ENCODE results near the gene ABCD2.

ABCD2 gene

GRCh38 chr12:39613525-39613924, 6.1 kb downstream of the ABCD2 start:
- TF ChIP-seq FOXP2 (optimal IDR thresholded peaks at IDR 0.05; ENCODE audit: borderline replicate concordance, extremely low read depth, extremely low read length, insufficient read depth) (no peak), POLR2AphosphoS5 (IDR thresholded peaks at IDR 0.05; ENCODE audit: low read depth, low read length) (no peak), TAF1 (IDR thresholded peaks at IDR 0.05; ENCODE audit: borderline replicate concordance, insufficient read depth, low read length) (no peak), SIN3A (IDR thresholded peaks at IDR 0.05; ENCODE audit: borderline replicate concordance, insufficient read depth, low read length) (no peak)
- TF ChIP-seq, protein P1, sequence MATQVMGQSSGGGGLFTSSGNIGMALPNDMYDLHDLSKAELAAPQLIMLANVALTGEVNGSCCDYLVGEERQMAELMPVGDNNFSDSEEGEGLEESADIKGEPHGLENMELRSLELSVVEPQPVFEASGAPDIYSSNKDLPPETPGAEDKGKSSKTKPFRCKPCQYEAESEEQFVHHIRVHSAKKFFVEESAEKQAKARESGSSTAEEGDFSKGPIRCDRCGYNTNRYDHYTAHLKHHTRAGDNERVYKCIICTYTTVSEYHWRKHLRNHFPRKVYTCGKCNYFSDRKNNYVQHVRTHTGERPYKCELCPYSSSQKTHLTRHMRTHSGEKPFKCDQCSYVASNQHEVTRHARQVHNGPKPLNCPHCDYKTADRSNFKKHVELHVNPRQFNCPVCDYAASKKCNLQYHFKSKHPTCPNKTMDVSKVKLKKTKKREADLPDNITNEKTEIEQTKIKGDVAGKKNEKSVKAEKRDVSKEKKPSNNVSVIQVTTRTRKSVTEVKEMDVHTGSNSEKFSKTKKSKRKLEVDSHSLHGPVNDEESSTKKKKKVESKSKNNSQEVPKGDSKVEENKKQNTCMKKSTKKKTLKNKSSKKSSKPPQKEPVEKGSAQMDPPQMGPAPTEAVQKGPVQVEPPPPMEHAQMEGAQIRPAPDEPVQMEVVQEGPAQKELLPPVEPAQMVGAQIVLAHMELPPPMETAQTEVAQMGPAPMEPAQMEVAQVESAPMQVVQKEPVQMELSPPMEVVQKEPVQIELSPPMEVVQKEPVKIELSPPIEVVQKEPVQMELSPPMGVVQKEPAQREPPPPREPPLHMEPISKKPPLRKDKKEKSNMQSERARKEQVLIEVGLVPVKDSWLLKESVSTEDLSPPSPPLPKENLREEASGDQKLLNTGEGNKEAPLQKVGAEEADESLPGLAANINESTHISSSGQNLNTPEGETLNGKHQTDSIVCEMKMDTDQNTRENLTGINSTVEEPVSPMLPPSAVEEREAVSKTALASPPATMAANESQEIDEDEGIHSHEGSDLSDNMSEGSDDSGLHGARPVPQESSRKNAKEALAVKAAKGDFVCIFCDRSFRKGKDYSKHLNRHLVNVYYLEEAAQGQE (IDR thresholded peaks at IDR 0.05; ENCODE audit: insufficient read depth in 1 of 2, low read depth in 2 of 2, low read length in 2 of 2), result no peak

DNA sequence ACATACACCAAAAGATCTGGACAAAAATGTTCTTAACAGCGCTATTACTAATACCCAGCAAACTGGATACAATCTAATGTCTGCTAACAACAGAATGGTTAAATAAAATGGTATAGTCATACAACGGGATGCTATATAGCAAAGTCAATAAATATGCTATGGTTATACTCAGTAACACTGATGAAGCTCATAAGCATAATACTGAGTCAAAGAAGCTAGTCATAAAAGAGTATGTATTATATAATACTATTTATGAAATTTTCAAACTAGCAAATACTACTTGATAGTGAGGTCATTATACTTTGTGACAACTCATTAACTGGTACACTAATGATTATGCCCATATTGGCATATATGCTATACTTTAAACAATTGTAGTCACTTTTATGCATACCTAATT, 7.4 kb downstream of the ABCD2 start:
- TF ChIP-seq, protein P1 (IDR thresholded peaks at IDR 0.05; ENCODE audit: insufficient read depth in 1 of 2, low read depth in 2 of 2, low read length in 2 of 2), result no peak
- TF ChIP-seq TAF1 (IDR thresholded peaks at IDR 0.05; ENCODE audit: borderline replicate concordance, insufficient read depth, low read length) (no peak), SIN3A (IDR thresholded peaks at IDR 0.05; ENCODE audit: borderline replicate concordance, insufficient read depth, low read length) (no peak), FOXP2 (optimal IDR thresholded peaks at IDR 0.05; ENCODE audit: borderline replicate concordance, extremely low read depth, extremely low read length, insufficient read depth) (no peak), POLR2AphosphoS5 (IDR thresholded peaks at IDR 0.05; ENCODE audit: low read depth, low read length) (no peak)

DNA sequence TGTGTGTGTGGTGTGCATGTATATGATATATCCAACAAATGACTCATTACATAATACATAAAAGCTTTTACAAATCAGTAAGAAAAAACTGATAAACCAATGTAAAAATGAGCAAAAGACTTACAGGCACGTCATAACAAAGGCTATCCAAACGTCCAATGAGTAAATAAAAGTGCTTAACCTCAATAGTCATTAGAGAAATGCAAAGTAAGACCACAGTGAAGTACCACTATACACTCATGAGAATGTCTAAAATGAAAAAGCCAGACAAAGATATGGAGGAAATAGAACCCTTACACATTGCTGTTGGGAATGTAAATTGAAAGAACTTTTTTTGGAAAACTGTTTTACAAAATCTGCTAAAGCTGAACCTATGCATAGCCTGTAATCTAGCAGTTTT, 7.8 kb downstream of the ABCD2 start:
- no peak for TF ChIP-seq POLR2AphosphoS5 (IDR thresholded peaks at IDR 0.05; ENCODE audit: low read depth, low read length)
- TF ChIP-seq TAF1 (IDR thresholded peaks at IDR 0.05; ENCODE audit: borderline replicate concordance, insufficient read depth, low read length), result no peak
- TF ChIP-seq, protein P1 (IDR thresholded peaks at IDR 0.05; ENCODE audit: insufficient read depth in 1 of 2, low read depth in 2 of 2, low read length in 2 of 2), result no peak
- no peak for TF ChIP-seq SIN3A (IDR thresholded peaks at IDR 0.05; ENCODE audit: borderline replicate concordance, insufficient read depth, low read length)

DNA sequence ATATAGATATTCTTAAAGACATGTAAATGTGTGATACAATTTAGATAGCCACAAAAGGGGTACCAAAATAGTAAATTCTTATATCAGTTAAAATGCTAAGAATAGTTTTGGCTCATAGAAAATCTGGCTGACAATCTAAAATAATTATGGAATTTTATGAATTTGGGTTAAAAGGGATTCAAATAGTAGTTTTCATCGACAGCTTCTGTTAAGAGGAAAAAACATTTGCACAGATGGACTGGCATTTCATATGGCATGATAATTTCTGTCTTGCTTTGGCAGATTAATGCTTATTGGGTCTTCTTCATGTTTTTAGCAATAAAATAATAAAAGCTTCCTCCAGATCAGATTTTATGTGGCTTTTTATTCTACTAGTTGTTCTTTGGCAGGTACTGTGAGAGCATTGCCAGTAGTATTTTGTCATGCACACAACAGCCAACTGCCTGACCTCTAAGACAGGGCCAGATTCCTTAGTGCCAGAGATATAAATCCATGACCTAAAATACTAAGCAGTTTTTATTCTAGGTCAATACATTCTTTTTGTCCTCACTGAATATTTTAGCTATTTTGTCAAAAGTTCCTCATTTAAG, 9.1 kb downstream of the ABCD2 start:
- TF ChIP-seq SIN3A (IDR thresholded peaks at IDR 0.05; ENCODE audit: borderline replicate concordance, insufficient read depth, low read length), result no peak
- TF ChIP-seq, protein P1 (IDR thresholded peaks at IDR 0.05; ENCODE audit: insufficient read depth in 1 of 2, low read depth in 2 of 2, low read length in 2 of 2), result no peak
- TF ChIP-seq POLR2AphosphoS5 (IDR thresholded peaks at IDR 0.05; ENCODE audit: low read depth, low read length), result no peak
- no peak for TF ChIP-seq FOXP2 (optimal IDR thresholded peaks at IDR 0.05; ENCODE audit: borderline replicate concordance, extremely low read depth, extremely low read length, insufficient read depth)
- no peak for TF ChIP-seq TAF1 (IDR thresholded peaks at IDR 0.05; ENCODE audit: borderline replicate concordance, insufficient read depth, low read length)

All from PFSK-1 (cell line).